MM.1S (cell line): ENCODE results near the gene SREBF1.

Experiments used
- DNase-seq: peaks from one replicate; pipeline ENCODE4 v3.0.0-alpha.2; 2015
- H2AFZ ChIP-seq: fragments of 300-600 bp; sonication (generic); 2 replicates; pipeline ENCODE4 v1.6.0; 2016; ENCODE audit warnings: antibody characterized with exemption, low read length
- H3F3A ChIP-seq: fragments of 300-600 bp; sonication (generic); 2 replicates; pipeline ENCODE4 v1.6.1; 2016; ENCODE audit warnings: mild to moderate bottlenecking, antibody characterized with exemption, low read length, moderate library complexity, mixed read lengths; ENCODE audit not compliant: insufficient read depth
- H3K27ac ChIP-seq: fragments of 300-600 bp; sonication (generic); 2 replicates; pipeline ENCODE4 v1.5.1; 2016; ENCODE audit warnings: mild to moderate bottlenecking, low read length
- H3K27me3 ChIP-seq: fragments of 300-600 bp; sonication (generic); replicated peaks from 2 replicates; pipeline ENCODE4 v1.6.0; 2016; ENCODE audit warnings: low read length; ENCODE audit not compliant: insufficient read depth
- H3K36me3 ChIP-seq: fragments of 300-600 bp; sonication (generic); replicated peaks from 2 replicates; pipeline ENCODE4 v1.6.1; 2016; ENCODE audit warnings: mild to moderate bottlenecking, low read length, mixed read lengths; ENCODE audit not compliant: insufficient read depth
- H3K4me1 ChIP-seq: fragments of 300-600 bp; sonication (generic); 2 replicates; pipeline ENCODE4 v1.6.1; 2016; ENCODE audit warnings: low read length, mixed read lengths
- H3K4me2 ChIP-seq: fragments of 300-600 bp; sonication (generic); 2 replicates; pipeline ENCODE4 v1.6.0; 2016; ENCODE audit warnings: low read depth, low read length
- H3K4me3 ChIP-seq: fragments of 300-600 bp; sonication (generic); 2 replicates; pipeline ENCODE4 v1.5.1; 2016; ENCODE audit warnings: low read length, mixed read lengths
- H3K79me2 ChIP-seq: fragments of 300-600 bp; sonication (generic); 2 replicates; pipeline ENCODE4 v1.6.1; 2016; ENCODE audit warnings: mixed run types, low read length, mixed read lengths
- H3K9ac ChIP-seq: fragments of 300-600 bp; sonication (generic); 2 replicates; pipeline ENCODE4 v1.6.1; 2016; ENCODE audit warnings: low read length, mixed read lengths
- H3K9me2 ChIP-seq: fragments of 300-600 bp; sonication (generic); replicated peaks from 2 replicates; pipeline ENCODE4 v1.6.1; 2016; ENCODE audit warnings: mild to moderate bottlenecking, low read length, mixed read lengths; ENCODE audit not compliant: insufficient read depth
- H3K9me3 ChIP-seq: fragments of 300-600 bp; sonication (generic); replicated peaks from 2 replicates; pipeline ENCODE4 v1.6.1; 2016; ENCODE audit warnings: mild to moderate bottlenecking, low read length, mixed read lengths; ENCODE audit not compliant: insufficient read depth
- H4K20me1 ChIP-seq: fragments of 300-600 bp; sonication (generic); 2 replicates; pipeline ENCODE4 v1.6.1; 2016; ENCODE audit warnings: mild to moderate bottlenecking, low read length, moderate library complexity, mixed read lengths; ENCODE audit not compliant: insufficient read depth
- EZH2 ChIP-seq: fragments of 300-600 bp; sonication (generic); optimal IDR thresholded peaks from 2 replicates; pipeline ENCODE3; 2017; ENCODE audit warnings: low read depth, mild to moderate bottlenecking, antibody characterized with exemption, low read length, mixed read lengths
- EZH2phosphoT487 ChIP-seq: fragments of 300-600 bp; sonication (generic); IDR thresholded peaks from 2 replicates; pipeline ENCODE4 v1.6.1; 2018; ENCODE audit warnings: antibody characterized with exemption, low read length
- TF ChIP-seq, protein P1 (sequence below): fragments of 300-600 bp; sonication (generic); IDR thresholded peaks from 2 replicates; pipeline ENCODE4 v1.5.1; 2016; ENCODE audit warnings: antibody characterized with exemption, low read length, mixed read lengths

The SREBF1 gene

DNA sequence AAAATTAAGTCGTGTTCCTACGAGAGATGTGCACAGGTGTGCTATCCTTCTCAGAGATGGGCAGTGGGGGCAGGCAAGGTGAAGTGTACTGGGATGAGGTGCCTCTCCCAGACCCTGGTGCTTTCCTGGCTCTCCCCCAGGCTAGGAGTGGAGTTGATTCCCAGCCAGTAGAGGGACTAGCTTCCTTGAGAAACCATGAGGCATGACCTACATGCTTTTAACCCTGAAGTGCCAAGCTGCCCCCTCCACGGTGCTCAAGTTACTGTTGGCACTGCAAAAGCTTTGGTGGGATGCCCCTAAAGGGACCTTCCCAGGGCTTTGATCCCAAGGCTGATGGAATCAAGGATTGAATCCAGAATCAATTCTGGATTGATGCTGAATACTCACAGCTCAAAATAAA, 47.0 kb upstream of the SREBF1 start:
- Histone ChIP-seq H3K79me2 (no peaks in the 10 kb centered on the region), H3K9me2 (no peaks in the 10 kb centered on the region), H4K20me1 (no peaks in the 10 kb centered on the region), H3K27ac (no peak overlapping the region), H3K4me3 (no peak overlapping the region), H3K9ac (no peak overlapping the region), H3K9me3 (no peaks in the 10 kb centered on the region), H3K4me2 (no peak overlapping the region), H3K27me3 (no peaks in the 10 kb centered on the region), H2AFZ (no peak overlapping the region), H3K36me3 (no peaks in the 10 kb centered on the region), H3K4me1 (no peaks in the 10 kb centered on the region), H3F3A (no peaks in the 10 kb centered on the region)
- TF ChIP-seq, protein P1, sequence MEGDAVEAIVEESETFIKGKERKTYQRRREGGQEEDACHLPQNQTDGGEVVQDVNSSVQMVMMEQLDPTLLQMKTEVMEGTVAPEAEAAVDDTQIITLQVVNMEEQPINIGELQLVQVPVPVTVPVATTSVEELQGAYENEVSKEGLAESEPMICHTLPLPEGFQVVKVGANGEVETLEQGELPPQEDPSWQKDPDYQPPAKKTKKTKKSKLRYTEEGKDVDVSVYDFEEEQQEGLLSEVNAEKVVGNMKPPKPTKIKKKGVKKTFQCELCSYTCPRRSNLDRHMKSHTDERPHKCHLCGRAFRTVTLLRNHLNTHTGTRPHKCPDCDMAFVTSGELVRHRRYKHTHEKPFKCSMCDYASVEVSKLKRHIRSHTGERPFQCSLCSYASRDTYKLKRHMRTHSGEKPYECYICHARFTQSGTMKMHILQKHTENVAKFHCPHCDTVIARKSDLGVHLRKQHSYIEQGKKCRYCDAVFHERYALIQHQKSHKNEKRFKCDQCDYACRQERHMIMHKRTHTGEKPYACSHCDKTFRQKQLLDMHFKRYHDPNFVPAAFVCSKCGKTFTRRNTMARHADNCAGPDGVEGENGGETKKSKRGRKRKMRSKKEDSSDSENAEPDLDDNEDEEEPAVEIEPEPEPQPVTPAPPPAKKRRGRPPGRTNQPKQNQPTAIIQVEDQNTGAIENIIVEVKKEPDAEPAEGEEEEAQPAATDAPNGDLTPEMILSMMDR: no peak
- no peak for TF ChIP-seq EZH2phosphoT487
- no peak for DNase-seq

DNA sequence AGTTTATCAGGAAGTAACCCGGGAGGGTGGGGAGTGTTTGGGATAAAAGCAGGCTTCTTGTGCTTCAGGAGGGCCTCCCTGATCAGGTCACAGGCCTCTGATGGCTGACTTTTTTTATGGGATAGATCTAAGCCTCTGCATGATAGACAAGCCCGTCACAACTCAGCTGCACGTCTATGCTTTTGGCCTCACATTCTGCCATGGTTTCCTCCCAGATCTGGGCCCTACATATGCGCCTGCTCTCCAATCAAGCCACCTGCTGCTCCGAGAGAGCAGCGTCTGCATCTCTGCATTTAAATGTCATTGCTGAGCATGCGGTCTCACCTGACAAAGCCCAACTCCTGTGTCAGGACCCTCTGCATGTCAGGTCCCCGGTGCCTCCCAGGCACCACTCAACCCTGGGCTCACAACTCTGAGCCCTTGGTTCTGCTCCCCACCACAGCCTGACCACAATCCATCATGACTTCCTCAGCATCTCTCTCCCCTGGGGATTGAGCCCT, 45.3 kb upstream of the SREBF1 start:
- no peaks in the 10 kb centered on the region for H3K36me3 ChIP-seq
- no peaks in the 10 kb centered on the region for H3K9me3 ChIP-seq
- no peaks in the 10 kb centered on the region for H3K27me3 ChIP-seq

DNA sequence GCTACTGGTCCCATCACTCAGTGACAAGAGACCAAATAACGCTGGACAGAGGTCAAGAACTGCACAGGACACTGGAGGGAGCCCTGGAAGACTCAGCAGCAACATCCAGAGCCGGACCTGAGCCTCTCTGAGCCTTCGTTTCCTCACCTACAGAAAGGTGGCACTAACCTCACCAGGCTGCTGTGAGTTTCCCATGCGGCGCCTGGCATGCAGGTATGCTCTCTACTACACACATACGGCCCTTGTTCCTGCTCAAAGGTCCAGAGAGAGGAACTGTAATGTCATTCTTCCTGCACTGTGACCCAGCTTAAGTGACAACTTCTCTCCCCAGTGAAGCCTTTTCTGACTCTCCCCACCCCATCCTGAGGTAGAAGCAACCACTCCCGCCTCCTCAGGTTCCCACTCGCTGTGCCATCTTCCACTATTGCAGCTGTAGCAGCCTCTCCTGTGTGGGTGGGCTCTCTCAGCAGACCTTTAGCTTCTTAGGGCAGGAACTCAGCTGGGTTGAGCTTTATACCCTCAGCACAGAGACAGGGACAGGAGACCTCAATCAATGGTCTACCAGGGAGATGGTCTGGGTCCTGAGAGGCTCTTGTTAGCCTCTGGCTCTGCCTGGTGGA, 43.9 kb upstream of the SREBF1 start:
- no peak for DNase-seq
- Histone ChIP-seq H3K9me2 (no peaks in the 10 kb centered on the region), H3K4me3 (no peak overlapping the region), H3F3A (no peaks in the 10 kb centered on the region), H4K20me1 (no peaks in the 10 kb centered on the region), H3K79me2 (no peaks in the 10 kb centered on the region), H2AFZ (no peak overlapping the region), H3K9ac (no peak overlapping the region), H3K27ac (no peak overlapping the region), H3K36me3 (no peaks in the 10 kb centered on the region), H3K4me2 (no peak overlapping the region), H3K4me1 (no peaks in the 10 kb centered on the region), H3K27me3 (no peaks in the 10 kb centered on the region), H3K9me3 (no peaks in the 10 kb centered on the region)
- no peak for TF ChIP-seq EZH2phosphoT487
- TF ChIP-seq, protein P1: no peak

More for the DNA sequence above, 45.3 kb upstream of the SREBF1 start:
- Histone ChIP-seq H3F3A (no peaks in the 10 kb centered on the region), H3K4me2 (no peak overlapping the region), H3K79me2 (no peaks in the 10 kb centered on the region), H3K9me2 (no peaks in the 10 kb centered on the region), H3K27ac (no peak overlapping the region), H3K4me3 (no peak overlapping the region), H4K20me1 (no peaks in the 10 kb centered on the region), H3K9ac (no peak overlapping the region), H3K4me1 (no peaks in the 10 kb centered on the region), H2AFZ (no peak overlapping the region)
- no peak for DNase-seq
- TF ChIP-seq, protein P1: no peak
- TF ChIP-seq EZH2phosphoT487: no peak
- no peak for TF ChIP-seq EZH2
